GM23248 (cell line): ENCODE results near the gene DIP2C. TPM values are rescaled to one million over a fixed set of nuclear protein-coding genes. Genes with fewer than 3 reads are reported as not detected.
A peak's percentile ranks its signal among the peaks of the same experiment; 100 is the strongest.

Source experiments
- DNase-seq: peaks from one replicate; pipeline ENCODE4 v3.0.0-alpha.2; 2015
- H2AFZ ChIP-seq: fragments of 200-600 bp; sonication (generic); 2 replicates; pipeline ENCODE4 v1.6.1; 2016; ENCODE audit warnings: antibody characterized with exemption
- H3F3A ChIP-seq: fragments of 200-600 bp; sonication (generic); 2 replicates; pipeline ENCODE4 v1.6.1; 2016; ENCODE audit warnings: mild to moderate bottlenecking, antibody characterized with exemption, mixed run types; ENCODE audit not compliant: insufficient read depth
- H3K27ac ChIP-seq: fragments of 200-600 bp; sonication (generic); 2 replicates; pipeline ENCODE4 v1.5.1; 2016; ENCODE audit warnings: mild to moderate bottlenecking
- H3K27me3 ChIP-seq: fragments of 200-600 bp; sonication (generic); replicated peaks from 2 replicates; pipeline ENCODE4 v1.6.1; 2016; ENCODE audit warnings: mild to moderate bottlenecking; ENCODE audit not compliant: insufficient read depth
- H3K36me3 ChIP-seq: fragments of 200-600 bp; sonication (generic); 2 replicates; pipeline ENCODE4 v1.6.1; 2016; ENCODE audit warnings: low read depth, mild to moderate bottlenecking
- H3K4me1 ChIP-seq: fragments of 200-600 bp; sonication (generic); 2 replicates; pipeline ENCODE4 v1.6.1; 2016; ENCODE audit warnings: mild to moderate bottlenecking; ENCODE audit not compliant: insufficient read depth
- H3K4me2 ChIP-seq: fragments of 200-600 bp; sonication (generic); one replicate; pipeline ENCODE4 v1.6.1; 2016; ENCODE audit warnings: mild to moderate bottlenecking; ENCODE audit not compliant: unreplicated experiment
- H3K4me3 ChIP-seq: fragments of 200-600 bp; sonication (generic); 2 replicates; pipeline ENCODE4 v1.5.1; 2016; ENCODE audit warnings: mild to moderate bottlenecking
- H3K79me2 ChIP-seq: fragments of 200-600 bp; sonication (generic); 2 replicates; pipeline ENCODE4 v1.6.1; 2016; ENCODE audit warnings: mild to moderate bottlenecking; ENCODE audit not compliant: insufficient read depth
- H3K9ac ChIP-seq: fragments of 200-600 bp; sonication (generic); 2 replicates; pipeline ENCODE4 v1.6.1; 2016; ENCODE audit warnings: mild to moderate bottlenecking
- H3K9me2 ChIP-seq: fragments of 200-600 bp; sonication (generic); 2 replicates; pipeline ENCODE4 v1.6.1; 2016; ENCODE audit warnings: mixed run types, mild to moderate bottlenecking, moderate library complexity; ENCODE audit not compliant: insufficient read depth
- H3K9me3 ChIP-seq: fragments of 200-600 bp; sonication (generic); one replicate; pipeline ENCODE4 v1.6.1; 2017; ENCODE audit warnings: low read depth
- H4K20me1 ChIP-seq: fragments of 200-600 bp; sonication (generic); 2 replicates; pipeline ENCODE4 v1.6.0; 2016; ENCODE audit not compliant: insufficient read depth
- EZH2 ChIP-seq: fragments of 200-600 bp; sonication (generic); IDR thresholded peaks from 2 replicates; pipeline ENCODE4 v1.6.1; 2018; ENCODE audit warnings: antibody characterized with exemption, mild to moderate bottlenecking; ENCODE audit not compliant: insufficient read depth, poor library complexity, severe bottlenecking
- EZH2phosphoT487 ChIP-seq: fragments of 200-600 bp; sonication (generic); IDR thresholded peaks from 2 replicates; pipeline ENCODE4 v1.6.1; 2018; ENCODE audit warnings: antibody characterized with exemption, moderate library complexity, mild to moderate bottlenecking, low read depth; ENCODE audit not compliant: insufficient read depth
- whole genome bisulfite sequencing, 2 experiments: methylation state at CpG; one replicate each; pipeline ENCODE4 v1.1.6; 2015 to 2017; ENCODE audit warnings: low lambda C conversion rate in 2 of 2, low coverage in 1 of 2; ENCODE audit errors: missing lambda C conversion rate in 2 of 2; 5-methylcytosine and 5-hydroxymethylcytosine counted together
- in situ Hi-C: fragments of 300-500 bp; cut with MboI; formaldehyde crosslinking; loops from 2 replicates; pipeline ENCODE4 v1.15.0; 2020
- polyA plus RNA-seq: library from polyadenylated mRNA; unstranded; fragments of >200 nt; fragmentation: Nextera tagmentation; extraction: Ambion mirVana; gene quantifications from 2 replicates; pipeline ENCODE4 v1.2.1, GENCODE V29; 2016
- total RNA-seq: library from RNA; depleted of rRNA; stranded (reverse); fragments of >200 nt; shearing (Covaris generic); gene quantifications from 2 replicates; pipeline ENCODE4 v1.2.3, GENCODE V29; 2014

DIP2C gene
- total and polyA plus RNA-seq, 2 experiments from 2014 or later: 12.0 to 13.1 TPM

DNA sequence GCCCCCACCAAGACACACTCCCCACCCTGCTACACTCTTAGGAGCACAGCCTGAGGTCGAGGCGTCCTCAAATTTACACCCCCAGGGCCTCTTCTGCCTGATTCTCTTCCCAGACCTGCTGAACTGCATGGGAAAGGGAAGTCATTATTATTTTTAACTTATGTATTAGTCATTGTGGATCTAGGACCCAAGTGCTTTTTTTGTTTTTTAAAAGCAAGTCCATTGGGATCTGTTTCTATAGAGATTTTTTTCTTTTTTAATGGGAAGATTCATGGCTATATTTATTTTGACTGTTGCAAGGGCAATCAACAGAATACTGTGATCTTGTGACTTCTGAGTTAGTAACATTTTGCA is 350.5 kb downstream of the DIP2C start:
- H4K20me1 ChIP-seq: no peaks in the 10 kb centered on the region
- in situ Hi-C loops: no loop called here
- H2AFZ ChIP-seq: no peak overlapping the region
- H3K27me3 ChIP-seq: no peaks in the 10 kb centered on the region
- peak; percentile 15 for DNase-seq
- H3K9me3 ChIP-seq: no peaks in the 10 kb centered on the region
- H3K9me2 ChIP-seq: no peaks in the 10 kb centered on the region
- TF ChIP-seq EZH2 (no peak), EZH2phosphoT487 (no peak)
- no peaks in the 10 kb centered on the region for H3K36me3 ChIP-seq
- H3F3A ChIP-seq: no peaks in the 10 kb centered on the region
- 53 to 76% methylated on average over 2 of the region's 2 CpGs for WGBS, 2 experiments
- no peak overlapping the region for H3K9ac ChIP-seq
- H3K4me1 ChIP-seq: no peaks in the 10 kb centered on the region
- H3K79me2 ChIP-seq: no peaks in the 10 kb centered on the region
- H3K27ac ChIP-seq: no peak overlapping the region
- H3K4me3 ChIP-seq: no peak overlapping the region
- H3K4me2 ChIP-seq: no peak overlapping the region

DNA sequence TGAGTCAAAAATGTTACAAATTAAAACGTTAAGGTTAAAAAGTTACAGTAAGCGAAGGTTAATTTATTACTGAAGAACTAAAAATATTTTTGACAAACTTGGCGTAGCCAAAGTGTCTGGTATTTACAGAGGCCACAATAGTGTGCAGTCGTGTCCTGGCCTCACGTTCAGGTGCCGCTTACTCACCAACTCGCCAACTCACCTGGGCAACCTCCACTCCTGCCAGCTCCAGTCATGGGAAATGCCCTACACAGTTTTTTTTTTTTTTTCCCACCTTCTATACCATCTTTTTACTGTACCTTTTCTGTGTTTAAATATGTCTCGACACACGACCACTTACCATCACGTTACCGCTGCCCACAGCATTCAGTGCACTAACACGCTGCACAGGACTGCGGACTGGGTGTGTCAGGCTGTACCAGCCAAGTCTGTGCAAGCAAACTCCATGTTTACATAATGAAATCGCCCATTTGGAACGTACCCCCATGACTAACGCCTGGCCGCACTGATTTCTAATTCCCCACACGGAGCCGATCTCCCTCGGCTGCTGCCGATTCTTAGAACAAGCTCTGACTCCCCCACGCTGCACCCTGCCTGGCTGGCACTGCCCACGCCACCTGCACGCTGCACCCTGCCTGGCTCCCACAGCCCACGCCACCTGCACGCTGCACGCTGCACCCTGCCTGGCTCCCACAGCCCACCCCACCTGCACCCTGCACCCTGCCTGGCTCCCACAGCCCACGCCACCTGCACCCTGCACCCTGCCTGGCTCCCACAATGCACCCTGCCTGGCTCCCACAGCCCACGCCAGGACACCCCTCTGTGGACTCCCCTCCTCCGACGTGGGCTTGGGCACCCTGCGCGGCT is 351.1 kb downstream of the DIP2C start:
- 69 to 75% methylated on average over 31 to 33 of the region's 33 CpGs for WGBS, 2 experiments

DNA sequence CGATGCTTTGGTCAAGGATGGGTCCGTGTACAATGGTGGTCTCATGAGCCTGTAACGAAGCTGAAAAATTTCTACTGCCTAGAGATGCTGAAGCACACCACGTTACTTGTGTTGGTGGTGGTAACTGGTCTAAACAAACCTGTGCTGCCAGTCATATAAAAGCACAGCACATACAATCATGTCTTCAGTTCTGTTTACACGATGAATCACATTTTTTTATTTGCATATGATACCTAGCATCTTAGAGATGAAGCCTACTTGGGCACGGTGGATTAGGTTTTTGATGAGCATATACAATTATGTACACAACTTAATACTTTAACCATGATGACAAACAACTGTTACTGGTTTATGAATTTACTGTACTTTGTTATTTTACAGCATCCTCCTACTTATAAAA is 353.2 kb downstream of the DIP2C start:
- Histone ChIP-seq H3F3A (0 out of 2 replicates have a peak, but pooled peaks cover 3% of the 10 kb centered on the region), H3K4me1 (no peaks in the 10 kb centered on the region), H3K4me2 (no peak overlapping the region), H3K27ac (no peak overlapping the region), H3K4me3 (no peak overlapping the region), H3K36me3 (no peaks in the 10 kb centered on the region), H3K9ac (no peak overlapping the region), H4K20me1 (no peaks in the 10 kb centered on the region), H3K27me3 (no peaks in the 10 kb centered on the region), H2AFZ (no peak overlapping the region), H3K9me2 (no peaks in the 10 kb centered on the region), H3K79me2 (no peaks in the 10 kb centered on the region), H3K9me3 (no peaks in the 10 kb centered on the region)
- in situ Hi-C loops: no loop called here
- TF ChIP-seq EZH2phosphoT487 (no peak), EZH2 (no peak)
- WGBS, 2 experiments: 89% methylated on average over 6 of the region's 6 CpGs
- no peak for DNase-seq

More for the DNA sequence above, 351.1 kb downstream of the DIP2C start:
- no peak overlapping the region for H3K9ac ChIP-seq
- H3F3A ChIP-seq: no peaks in the 10 kb centered on the region
- no peaks in the 10 kb centered on the region for H3K79me2 ChIP-seq
- H3K36me3 ChIP-seq: no peaks in the 10 kb centered on the region
- H3K9me2 ChIP-seq: no peaks in the 10 kb centered on the region
- TF ChIP-seq EZH2phosphoT487 (no peak), EZH2 (no peak)
- in situ Hi-C loops: no loop called here
- DNase-seq: peak; percentile 33
- no peaks in the 10 kb centered on the region for H3K27me3 ChIP-seq
- H3K27ac ChIP-seq: no peak overlapping the region
- no peak overlapping the region for H3K4me3 ChIP-seq
- no peaks in the 10 kb centered on the region for H3K4me1 ChIP-seq
- no peaks in the 10 kb centered on the region for H4K20me1 ChIP-seq
- no peak overlapping the region for H2AFZ ChIP-seq
- H3K9me3 ChIP-seq: no peaks in the 10 kb centered on the region
- no peak overlapping the region for H3K4me2 ChIP-seq

DNA sequence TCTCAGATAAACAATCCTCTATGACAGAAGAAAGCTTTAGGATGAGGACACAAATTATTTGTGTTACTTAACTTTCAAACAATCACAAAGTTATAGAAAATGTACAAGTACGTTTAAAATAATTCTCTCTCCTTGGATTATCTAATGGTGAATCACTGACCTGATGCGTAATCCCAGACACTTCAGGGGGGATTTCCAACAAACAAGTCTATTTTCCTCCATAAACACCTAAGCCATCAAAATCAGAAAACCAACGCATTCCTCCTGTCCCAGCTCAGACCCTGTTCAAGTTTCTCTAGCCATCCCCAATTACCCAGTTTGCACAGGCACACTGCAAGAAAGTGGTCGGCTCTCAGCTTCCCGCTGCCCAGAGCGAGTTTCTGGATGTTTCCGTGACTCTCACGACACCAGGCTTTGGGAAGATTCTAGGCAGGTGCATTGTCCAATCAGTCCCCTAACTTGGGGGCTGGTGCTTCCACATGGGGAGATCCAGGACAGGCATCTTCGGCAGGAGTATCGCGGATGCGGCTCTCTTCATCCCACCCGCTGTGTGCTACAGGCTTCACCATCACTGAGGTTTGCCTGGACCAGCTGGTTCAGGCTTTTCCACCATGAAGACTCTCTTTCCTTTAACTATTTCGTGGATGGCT is 354.2 kb downstream of the DIP2C start:
- peak; percentile 25 for DNase-seq
- in situ Hi-C loops: no loop called here
- 79 to 81% methylated on average over 14 of the region's 14 CpGs for WGBS, 2 experiments

More for the DNA sequence above, 354.2 kb downstream of the DIP2C start:
- no peak overlapping the region for H3K4me2 ChIP-seq
- no peak overlapping the region for H3K27ac ChIP-seq
- H3K9me3 ChIP-seq: no peaks in the 10 kb centered on the region
- H3K9me2 ChIP-seq: no peaks in the 10 kb centered on the region
- no peak overlapping the region for H3K9ac ChIP-seq
- H3K79me2 ChIP-seq: no peaks in the 10 kb centered on the region
- no peak overlapping the region for H2AFZ ChIP-seq
- peaks cover 12% of the 10 kb centered on the region for H3F3A ChIP-seq
- no peaks in the 10 kb centered on the region for H3K36me3 ChIP-seq
- no peak overlapping the region for H3K4me3 ChIP-seq
- peaks cover 2% of the 10 kb centered on the region for H3K4me1 ChIP-seq
- H4K20me1 ChIP-seq: no peaks in the 10 kb centered on the region
- no peak for TF ChIP-seq EZH2
- no peak for TF ChIP-seq EZH2phosphoT487
- H3K27me3 ChIP-seq: no peaks in the 10 kb centered on the region
